A549 (cell line): ENCODE data around the gene MDH2. TPM values are rescaled to one million over a fixed set of nuclear protein-coding genes. Genes with fewer than 3 reads are reported as not detected.
A peak's percentile ranks its signal among the peaks of the same experiment; 100 is the strongest.

ENCODE experiments used
- ATAC-seq, 2 experiments: fragments of 200-7000 bp in 1 of 2; fragments of >200 bp in 1 of 2; cut with Nextera tagmentation in 1 of 2; cut with Tn5 transposase in 1 of 2; 3 replicates each; pipeline versions ENCODE4 v1.8.0 to v1.9.1; 2018 to 2020; ENCODE audit warnings: mild to moderate bottlenecking in 1 of 2, moderate library complexity in 1 of 2
- CTCF ChIA-PET: fragments of 300-600 bp; sonication (Branson Sonifier 250); formaldehyde crosslinking; extraction: SDS; loops from one replicate; lab custom pipeline; 2021; ENCODE audit warnings: antibody characterized with exemption, inconsistent platforms; lab: Yijun Ruan, JAX
- POLR2A ChIA-PET: fragments of 350-600 bp; formaldehyde crosslinking; extraction: SDS; loops from one replicate; lab custom pipeline; 2021; ENCODE audit warnings: antibody characterized with exemption, inconsistent platforms; lab: Yijun Ruan, JAX
- DNase-seq, 2 experiments: peaks; one replicate each; pipeline versions ENCODE4 v3.0.0 to v3.0.0-alpha.2; 2011 to 2016; ENCODE audit warnings: low read depth in 1 of 2, low spot score in 1 of 2
- FAIRE-seq: peaks from 2 replicates; lab custom pipeline; 2011; peaks lifted over from hg19 to GRCh38; lab: Jason Lieb, UNC
- H3K27ac ChIP-seq, 2 experiments: fragments of >200 bp; sonication (Bioruptor Twin); formaldehyde crosslinking; 3 replicates each; pipeline ENCODE4 v1.5.1; 2016 to 2017
- H3K4me1 ChIP-seq: fragments of >200 bp; sonication (Bioruptor Twin); formaldehyde crosslinking; 3 replicates; pipeline ENCODE4 v1.6.1; 2016
- H3K4me2 ChIP-seq: fragments of >200 bp; sonication (Bioruptor Twin); formaldehyde crosslinking; 3 replicates; pipeline ENCODE4 v1.6.1; 2016
- H3K4me3 ChIP-seq: fragments of >200 bp; sonication (Bioruptor Twin); formaldehyde crosslinking; 3 replicates; pipeline ENCODE4 v1.5.1; 2016
- H3K9me3 ChIP-seq: fragments of >200 bp; sonication (Bioruptor Twin); formaldehyde crosslinking; 3 replicates; pipeline ENCODE4 v1.6.1; 2016
- CBX2 ChIP-seq: fragments of 200-600 bp; sonication (generic); IDR thresholded peaks from 2 replicates; pipeline ENCODE4 v1.6.1; 2016; ENCODE audit warnings: low read depth, mild to moderate bottlenecking, borderline replicate concordance
- CHD2 ChIP-seq: fragments of 150-350 bp; IDR thresholded peaks from 2 replicates; pipeline ENCODE4 v1.6.1; 2014; ENCODE audit warnings: low read length; ENCODE audit not compliant: partially characterized antibody
- E2F6 ChIP-seq: IDR thresholded peaks from 2 replicates; pipeline ENCODE4 v1.6.1; 2012; ENCODE audit warnings: low read depth, borderline replicate concordance
- EHMT2 ChIP-seq: fragments of 200-600 bp; sonication (generic); IDR thresholded peaks from 2 replicates; pipeline ENCODE4 v1.6.1; 2016; ENCODE audit warnings: antibody characterized with exemption, low read depth, mild to moderate bottlenecking, moderate library complexity
- ELK1 ChIP-seq: fragments of 150-350 bp; IDR thresholded peaks from 2 replicates; pipeline ENCODE4 v1.6.1; 2014; ENCODE audit warnings: low read depth, mild to moderate bottlenecking, low read length
- ESRRA ChIP-seq: fragments of 150-350 bp; IDR thresholded peaks from 2 replicates; pipeline ENCODE4 v1.6.1; 2014; ENCODE audit warnings: mild to moderate bottlenecking, low read length, borderline replicate concordance
- FOSL2 ChIP-seq, 2 experiments: fragments of 450-650 bp in 1 of 2; fragments of >200 bp in 1 of 2; sonication (Bioruptor Twin) in 1 of 2; formaldehyde crosslinking; IDR thresholded peaks; 2 replicates each; pipeline versions ENCODE4 v1.5.0 to v1.6.1; 2016 to 2020; ENCODE audit warnings: mild to moderate bottlenecking in 1 of 2, moderate library complexity in 1 of 2
- GATA3 ChIP-seq: IDR thresholded peaks from 2 replicates; pipeline ENCODE4 v1.6.1; 2012; ENCODE audit warnings: borderline replicate concordance
- HDAC2 ChIP-seq: fragments of 200-600 bp; sonication (generic); IDR thresholded peaks from 2 replicates; pipeline ENCODE4 v1.6.1; 2016
- JUN ChIP-seq, 2 experiments: fragments of >200 bp; sonication (Bioruptor Twin); formaldehyde crosslinking; IDR thresholded peaks; 2 replicates in 1 of 2; 3 replicates in 1 of 2; pipeline ENCODE4 v1.6.1; 2016 to 2017
- KDM5A ChIP-seq: fragments of 200-600 bp; sonication (generic); IDR thresholded peaks from 2 replicates; pipeline ENCODE4 v1.6.1; 2016; ENCODE audit warnings: antibody characterized with exemption, mild to moderate bottlenecking
- MAFK ChIP-seq: fragments of 450-650 bp; IDR thresholded peaks from 2 replicates; pipeline ENCODE4 v1.6.1; 2014; ENCODE audit not compliant: partially characterized antibody
- MAX ChIP-seq: IDR thresholded peaks from 2 replicates; pipeline ENCODE4 v1.6.1; 2012
- MYC ChIP-seq: IDR thresholded peaks from 2 replicates; pipeline ENCODE4 v1.6.1; 2012; ENCODE audit warnings: mild to moderate bottlenecking, inconsistent platforms, low read length, improper control_type of control experiment, borderline replicate concordance
- PBX3 ChIP-seq: IDR thresholded peaks from 2 replicates; pipeline ENCODE4 v1.6.1; 2012
- PHF8 ChIP-seq: fragments of 200-600 bp; sonication (generic); IDR thresholded peaks from 2 replicates; pipeline ENCODE4 v1.6.1; 2016; ENCODE audit warnings: low read depth, mild to moderate bottlenecking, antibody characterized with exemption, moderate library complexity, borderline replicate concordance
- POLR2A ChIP-seq: IDR thresholded peaks from 2 replicates; pipeline ENCODE4 v1.6.1; 2012; ENCODE audit warnings: mild to moderate bottlenecking, low read length
- REST ChIP-seq: fragments of 200-600 bp; sonication (generic); IDR thresholded peaks from 2 replicates; pipeline ENCODE4 v1.6.1; 2016; ENCODE audit warnings: antibody characterized with exemption, mild to moderate bottlenecking, moderate library complexity
- RNF2 ChIP-seq: fragments of 200-600 bp; sonication (generic); IDR thresholded peaks from 2 replicates; pipeline ENCODE4 v1.6.1; 2016; ENCODE audit warnings: low read depth, mild to moderate bottlenecking, antibody characterized with exemption, moderate library complexity, borderline replicate concordance
- SREBF2 ChIP-seq: fragments of 450-650 bp; IDR thresholded peaks from 2 replicates; pipeline ENCODE4 v1.6.1; 2014; ENCODE audit warnings: mild to moderate bottlenecking, moderate library complexity
- TP53 ChIP-seq: fragments of 250-450 bp; sonication (Bioruptor Pico); IDR thresholded peaks from 2 replicates; pipeline ENCODE4 v1.5.0; 2021; ENCODE audit warnings: mild to moderate bottlenecking, moderate library complexity
- ZNF302 ChIP-seq: fragments of 250-450 bp; sonication (Bioruptor Pico); IDR thresholded peaks from 2 replicates; pipeline ENCODE4 v1.9.0; 2021; ENCODE audit warnings: inconsistent platforms, mild to moderate bottlenecking, moderate library complexity
- ZSCAN20 ChIP-seq: fragments of 250-450 bp; sonication (Bioruptor Pico); IDR thresholded peaks from 2 replicates; pipeline ENCODE4 v1.8.0; 2022; ENCODE audit warnings: mild to moderate bottlenecking, moderate library complexity
- WGBS: methylation state at CpG from one replicate; pipeline ENCODE4 v1.1.6; 2017; ENCODE audit errors: missing lambda C conversion rate; 5-methylcytosine and 5-hydroxymethylcytosine counted together
- polyA minus RNA-seq: library from RNA; depleted of rRNA, polyadenylated mRNA; stranded (reverse); fragments of >200 nt; gene quantifications from 2 replicates; pipeline ENCODE4 v1.2.3, GENCODE V29; 2011; rRNA and poly(A)+ RNA removed
- polyA plus RNA-seq, 4 experiments: library from polyadenylated mRNA; depleted of rRNA in 3 of 4; stranded (reverse); fragments of >200 nt; fragmentation: RNase III in 1 of 4; extraction: RNeasy Plus Mini Kit Qiagen cat#74134 plus additional on column Dnase treatment in 1 of 4; gene quantifications; 2 replicates in 3 of 4; 3 replicates in 1 of 4; pipeline ENCODE4 v1.2.3, GENCODE V29; 2011 to 2017
- TF ChIP-seq, protein P1 (sequence below): fragments of >200 bp; sonication (Bioruptor Twin); formaldehyde crosslinking; IDR thresholded peaks from 3 replicates; pipeline ENCODE4 v1.6.1; 2016

Gene MDH2, protein sequence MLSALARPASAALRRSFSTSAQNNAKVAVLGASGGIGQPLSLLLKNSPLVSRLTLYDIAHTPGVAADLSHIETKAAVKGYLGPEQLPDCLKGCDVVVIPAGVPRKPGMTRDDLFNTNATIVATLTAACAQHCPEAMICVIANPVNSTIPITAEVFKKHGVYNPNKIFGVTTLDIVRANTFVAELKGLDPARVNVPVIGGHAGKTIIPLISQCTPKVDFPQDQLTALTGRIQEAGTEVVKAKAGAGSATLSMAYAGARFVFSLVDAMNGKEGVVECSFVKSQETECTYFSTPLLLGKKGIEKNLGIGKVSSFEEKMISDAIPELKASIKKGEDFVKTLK
- 164 and 190 TPM in 2 replicates for polyA plus RNA-seq (2011; rRNA removed)
- polyA plus RNA-seq (2012; cell fraction: cytosol; rRNA removed): 318 and 333 TPM in 2 replicates
- polyA plus RNA-seq (2012; cell fraction: nucleus; rRNA removed): 328 and 364 TPM in 2 replicates
- polyA plus RNA-seq (2017; fragmentation: RNase III; extraction: RNeasy Plus Mini Kit Qiagen cat#74134 plus additional on column Dnase treatment): 223 to 236 TPM (median 226 TPM) in 3 replicates
- polyA minus RNA-seq: 418 and 525 TPM in 2 replicates

DNA sequence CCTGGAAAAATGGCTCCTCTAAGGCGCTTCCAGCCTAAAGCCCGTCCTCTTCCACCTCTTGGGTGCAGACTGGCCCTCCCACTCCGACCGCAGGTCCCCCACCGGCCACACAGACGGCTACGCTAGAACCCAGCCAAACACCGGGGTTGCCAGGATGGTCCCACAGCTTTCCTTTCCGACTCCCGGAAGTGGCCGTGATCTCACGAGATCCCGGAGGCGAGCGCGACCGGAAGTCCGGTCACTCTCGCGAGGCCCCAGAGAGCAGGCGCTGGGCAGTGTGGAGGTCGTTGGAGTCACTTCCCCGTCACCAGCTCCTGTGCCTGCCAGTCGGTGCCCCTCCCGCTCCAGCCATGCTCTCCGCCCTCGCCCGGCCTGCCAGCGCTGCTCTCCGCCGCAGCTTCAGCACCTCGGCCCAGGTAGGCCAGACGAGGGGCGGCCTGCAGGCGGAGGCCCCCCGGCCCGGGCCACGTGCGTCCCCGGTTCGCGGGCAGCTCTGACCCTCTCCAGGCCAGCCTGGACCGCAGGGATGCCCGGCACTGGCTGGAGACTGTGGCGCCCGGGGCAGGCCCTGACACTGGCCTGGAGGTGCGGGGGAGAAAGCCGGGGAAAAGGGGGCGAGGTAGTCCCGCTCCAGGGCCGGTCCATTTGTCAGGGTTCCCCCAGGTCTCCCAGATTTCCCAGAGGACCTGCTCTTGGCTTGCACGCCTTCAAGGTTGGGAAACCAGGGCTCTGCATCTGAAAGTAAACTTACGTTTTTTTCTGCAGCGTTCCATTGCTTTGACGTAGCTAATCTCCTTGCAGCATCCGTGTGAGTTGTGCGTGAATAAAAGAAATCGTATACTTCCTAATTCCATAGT, at the start of gene MDH2, which contains the start of gene STYXL1:
MDH2 (plus strand) TSS at position 296 of the 857 bp plus-strand sequence; CDS start at position 351, 55 bp downstream.
STYXL1 (minus strand) TSS at position 190 of the 857 bp plus-strand sequence. CDS start 17,477 bp downstream, outside the sequence.
- Histone ChIP-seq H3K4me2 (peak within 1 kb of the TSS; percentile 95), H3K27ac (peak within 1 kb of the TSS; percentile 97 to 98), H3K4me1 (peaks cover 25% of the 10 kb centered on the region; the same call in 2 of the 3 replicates)
- POLR2A ChIA-PET: interaction anchor here (0.6 to 1.6 kb wide), 22 partner anchors 9 to 142 kb away, joined by 3 to 11 read pairs (median 4); partner anchors contain the start of gene POR
- peak; percentile 97 to 98 for DNase-seq
- WGBS: 4% methylated on average over 18 of the region's 58 CpGs
- ATAC-seq: peak; percentile 98
- TF ChIP-seq ZSCAN20 (no peak), CHD2 (peak; percentile 98), HDAC2 (no peak), GATA3 (peak; percentile 92), E2F6 (peak; percentile 51), MYC (peak; percentile 79; the same call in 1 of the 2 replicates), ELK1 (peak; percentile 83; the same call in 1 of the 2 replicates), PBX3 (0 out of 2 replicates have a peak, but pooled peaks have one; percentile 50), CBX2 (no peak), RNF2 (no peak), FOSL2 (IDR thresholded peaks at IDR 0.05) (no peak), FOSL2 (CRISPR knock-in tag; IDR thresholded peaks at IDR 0.05) (peak; percentile 47), MAFK (no peak), TP53 (CRISPR knock-in tag) (no peak), ZNF302 (CRISPR knock-in tag) (no peak), EHMT2 (no peak), SREBF2 (no peak), POLR2A (peak; percentile 87), ESRRA (peak; percentile 68), MAX (peak; percentile 97), KDM5A (peak; percentile 39; the same call in 1 of the 2 replicates), PHF8 (peak; percentile 82), JUN (IDR thresholded peaks at IDR 0.05) (peak; percentile 58 to 93), REST (peak; percentile 99)
- TF ChIP-seq, protein P1, sequence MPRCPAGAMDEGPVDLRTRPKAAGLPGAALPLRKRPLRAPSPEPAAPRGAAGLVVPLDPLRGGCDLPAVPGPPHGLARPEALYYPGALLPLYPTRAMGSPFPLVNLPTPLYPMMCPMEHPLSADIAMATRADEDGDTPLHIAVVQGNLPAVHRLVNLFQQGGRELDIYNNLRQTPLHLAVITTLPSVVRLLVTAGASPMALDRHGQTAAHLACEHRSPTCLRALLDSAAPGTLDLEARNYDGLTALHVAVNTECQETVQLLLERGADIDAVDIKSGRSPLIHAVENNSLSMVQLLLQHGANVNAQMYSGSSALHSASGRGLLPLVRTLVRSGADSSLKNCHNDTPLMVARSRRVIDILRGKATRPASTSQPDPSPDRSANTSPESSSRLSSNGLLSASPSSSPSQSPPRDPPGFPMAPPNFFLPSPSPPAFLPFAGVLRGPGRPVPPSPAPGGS: peak; percentile 92; the same call in 2 of the 3 replicates
- TF ChIP-seq, all 56 proteins: peak for 15
- FAIRE-seq: no peak
- Histone ChIP-seq H3K9me3 (no peaks in the 10 kb centered on the region), H3K4me3 (peak within 1 kb of the TSS; percentile 98)
- CTCF ChIA-PET: interaction anchor here (0.6 to 3.6 kb wide), 12 partner anchors 9 to 243 kb away, joined by 3 to 26 read pairs (median 4); no protein-coding TSS in a partner anchor
